Activated gamma-delta T cell treated with Interleukin-2 at 50 U/mL for 16 hours (primary cell): ENCODE results near the gene NGLY1.

Source experiments
- DNase-seq: peaks from one replicate; pipeline ENCODE4 v3.0.0-alpha.2; 2020

NGLY1 gene

DNA sequence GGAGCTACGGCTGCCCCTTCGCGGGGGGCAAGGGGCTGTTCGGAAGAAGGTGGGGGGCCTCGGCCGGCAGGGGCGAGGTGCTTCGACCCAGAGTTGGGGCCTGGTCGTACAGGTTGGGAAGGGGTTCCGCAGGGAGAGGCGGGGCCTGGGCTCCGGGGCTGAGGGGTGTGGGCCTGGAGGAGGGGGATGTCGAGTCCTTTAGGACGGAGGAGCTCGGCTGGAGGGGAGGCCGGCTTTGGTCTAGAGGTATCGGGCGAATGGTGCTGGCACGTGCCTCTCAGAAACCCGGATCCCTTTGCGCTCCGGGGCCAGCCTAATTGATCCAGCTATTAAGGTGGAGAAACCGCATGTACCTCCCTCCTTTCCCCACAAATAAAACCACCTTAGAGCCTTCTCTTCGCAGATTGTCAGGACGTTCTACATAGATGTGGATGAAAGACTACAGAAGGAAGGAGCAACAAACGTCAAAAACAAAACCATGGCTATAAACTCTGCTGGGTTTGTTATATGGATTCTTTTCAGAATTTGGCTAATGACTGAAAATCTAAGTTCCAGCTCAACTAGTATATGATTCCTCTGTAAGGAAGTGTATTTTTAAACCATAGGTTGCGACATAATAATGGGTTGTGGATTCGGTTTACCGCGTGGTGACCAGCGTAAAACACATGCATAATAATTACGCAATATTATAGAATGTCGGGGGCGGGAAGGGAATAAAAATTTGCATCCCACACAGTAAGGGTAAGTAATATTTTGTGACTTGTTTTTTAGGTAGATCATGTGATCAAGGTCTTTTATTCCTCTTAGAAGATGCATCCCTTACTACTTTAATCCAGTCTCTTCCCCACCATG is 644 bp upstream of the NGLY1 start:
- no peak for DNase-seq

DNA sequence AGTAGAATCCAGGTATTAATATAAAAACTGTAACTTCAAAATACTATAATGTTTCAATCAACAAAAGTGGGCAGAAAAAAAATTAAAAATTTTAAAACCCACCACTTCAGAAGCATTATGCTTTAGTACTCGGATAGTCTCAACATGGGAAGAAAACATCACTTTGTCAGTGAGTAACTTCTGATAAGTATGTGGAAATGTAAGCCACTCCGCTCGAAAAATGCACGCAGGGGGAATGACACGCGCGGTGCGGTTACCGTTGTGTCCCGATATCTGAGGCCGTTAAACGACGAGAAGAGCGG is 656 bp downstream of the NGLY1 start:
- DNase-seq: no peak

DNA sequence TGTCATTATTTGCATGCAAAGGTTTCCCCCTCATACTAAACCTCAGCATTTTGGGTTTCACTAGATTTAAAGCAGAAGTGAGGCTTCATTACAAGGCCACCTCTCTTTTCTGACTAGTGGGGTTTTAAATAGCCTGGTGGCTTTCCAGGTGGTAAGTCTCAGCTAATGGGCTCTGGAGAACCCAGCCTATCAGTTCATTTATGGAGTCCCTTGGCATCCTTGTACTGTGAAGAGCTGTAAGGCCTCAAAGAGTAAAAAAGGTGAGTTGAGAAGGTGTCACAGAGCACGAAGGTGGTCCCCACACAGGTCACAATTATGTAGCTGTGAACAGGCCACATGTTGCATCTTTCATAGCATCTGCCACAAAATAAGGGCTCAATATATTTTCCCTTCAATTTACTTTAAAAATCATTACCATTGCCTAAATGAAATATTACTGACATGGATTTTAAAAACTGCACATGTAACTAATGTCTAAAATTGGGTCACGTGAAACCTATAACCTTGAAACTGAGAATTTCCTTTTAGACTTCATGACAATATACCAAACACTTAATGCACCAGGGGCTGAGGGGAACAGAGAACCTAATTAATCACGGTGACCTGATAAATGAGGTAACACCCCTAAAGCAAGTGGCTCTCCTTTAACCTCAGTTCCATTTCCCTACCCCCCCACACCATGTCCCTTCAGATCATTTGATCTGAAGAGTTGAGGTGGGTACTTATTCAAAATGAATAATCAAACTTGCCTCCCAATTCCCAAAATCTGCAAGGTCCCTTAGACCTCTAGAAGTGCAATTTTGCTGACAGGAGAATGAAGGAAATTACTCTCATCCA is 1.3 kb downstream of the NGLY1 start:
- DNase-seq: no peak

DNA sequence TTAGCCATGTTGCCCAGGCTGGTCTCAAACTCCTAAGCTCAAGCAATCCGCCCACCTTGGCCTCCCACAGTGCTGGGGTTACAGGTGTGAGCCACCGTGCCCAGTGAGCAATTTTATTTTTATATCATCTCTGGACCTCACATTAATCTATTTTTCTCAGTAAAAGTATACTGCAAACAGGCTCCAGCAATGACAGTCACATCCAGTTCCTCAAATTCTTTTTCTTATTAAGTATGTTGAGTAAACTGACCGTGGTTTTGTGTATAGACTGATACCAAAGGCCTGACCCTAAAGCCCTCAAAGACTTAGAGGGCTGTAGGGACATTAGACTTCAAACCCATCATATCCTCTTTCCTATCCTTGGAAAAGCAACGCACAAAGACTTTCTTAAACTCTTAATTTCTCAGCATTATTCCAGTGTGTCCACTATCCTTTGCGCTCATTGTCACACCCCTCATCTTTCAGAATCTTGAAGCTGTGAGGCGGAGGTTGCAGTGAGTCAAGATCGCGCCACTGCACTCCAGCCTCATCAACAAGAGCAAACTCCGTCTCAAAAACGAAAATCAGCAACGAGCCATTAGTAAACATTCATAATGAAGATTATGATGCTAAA is 2.0 kb downstream of the NGLY1 start:
- DNase-seq: no peak

DNA sequence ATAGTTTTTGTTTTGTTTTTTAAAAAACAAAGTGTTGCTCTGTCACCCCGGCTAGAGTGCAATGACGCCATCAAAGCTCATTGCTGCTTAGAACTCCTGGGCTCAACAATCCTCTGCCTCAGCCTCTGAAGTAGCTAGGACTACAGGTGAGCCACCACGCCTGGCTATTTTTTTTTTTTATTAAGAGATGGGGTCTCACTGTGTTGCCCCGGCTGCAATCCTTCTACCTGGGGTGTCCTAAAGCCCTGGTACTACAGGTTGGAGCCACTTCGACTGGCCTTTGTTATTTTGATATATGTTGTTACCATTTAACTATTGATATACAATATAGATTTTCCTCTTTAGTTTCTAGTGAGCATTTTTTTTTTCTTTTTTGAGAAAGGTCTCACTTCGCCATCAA is 2.6 kb downstream of the NGLY1 start:
- no peak for DNase-seq

DNA sequence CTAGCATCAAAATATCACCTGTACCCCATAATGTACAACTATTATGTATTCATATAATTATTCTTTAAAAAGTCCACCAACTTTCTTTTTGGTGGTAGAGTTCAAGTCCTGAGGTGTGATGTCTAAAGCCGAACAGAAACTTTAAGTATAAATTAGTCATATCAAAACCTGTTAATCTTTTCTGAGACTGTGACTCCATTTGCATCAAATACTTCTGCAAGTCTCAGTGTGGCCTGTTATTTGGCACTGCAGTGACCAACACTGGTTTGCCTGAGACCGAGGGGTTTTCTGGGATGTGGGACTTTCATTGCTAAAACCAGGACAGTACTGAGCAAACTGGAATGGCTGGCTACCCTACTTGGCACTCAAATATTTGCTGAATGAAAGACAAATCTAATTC is 7.3 kb downstream of the NGLY1 start:
- DNase-seq: no peak

DNA sequence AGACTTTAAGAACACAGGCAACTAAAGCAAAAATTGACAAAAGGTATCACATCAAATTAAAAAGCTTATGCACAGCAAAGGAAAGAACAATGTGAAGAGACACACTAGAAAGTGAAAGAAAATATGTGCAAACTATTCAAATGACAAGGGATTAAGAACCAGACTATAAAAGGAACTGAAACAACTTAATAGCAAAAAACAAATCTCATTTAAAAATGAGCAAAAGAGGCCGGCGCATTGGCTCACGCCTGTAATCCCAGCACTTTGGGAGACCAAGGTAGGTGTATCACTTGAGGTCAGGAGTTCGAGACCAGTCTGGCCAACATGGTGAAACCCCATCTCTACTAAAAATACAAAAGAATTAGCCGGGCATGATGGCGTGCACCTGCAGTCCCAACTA is 14.4 kb downstream of the NGLY1 start:
- no peak for DNase-seq

DNA sequence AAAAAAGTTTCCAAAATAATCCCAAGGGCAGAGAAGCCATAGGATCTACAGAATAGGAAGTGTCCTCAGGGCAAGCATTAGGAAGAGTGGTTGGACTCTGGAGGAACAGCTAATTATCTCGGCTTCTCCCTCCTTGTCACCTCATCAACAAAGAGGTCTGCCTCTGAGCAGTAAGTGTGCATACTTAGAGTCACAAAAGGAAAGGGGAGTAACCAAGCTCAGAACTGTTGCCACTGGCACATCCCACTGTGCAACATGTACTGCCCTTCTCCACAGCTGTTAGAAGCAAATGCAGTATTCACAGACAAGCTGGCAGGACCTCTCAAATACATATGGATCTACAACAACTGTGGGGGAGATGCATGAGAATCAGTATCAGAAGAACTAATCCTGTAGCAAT is 31.5 kb downstream of the NGLY1 start:
- no peak for DNase-seq

DNA sequence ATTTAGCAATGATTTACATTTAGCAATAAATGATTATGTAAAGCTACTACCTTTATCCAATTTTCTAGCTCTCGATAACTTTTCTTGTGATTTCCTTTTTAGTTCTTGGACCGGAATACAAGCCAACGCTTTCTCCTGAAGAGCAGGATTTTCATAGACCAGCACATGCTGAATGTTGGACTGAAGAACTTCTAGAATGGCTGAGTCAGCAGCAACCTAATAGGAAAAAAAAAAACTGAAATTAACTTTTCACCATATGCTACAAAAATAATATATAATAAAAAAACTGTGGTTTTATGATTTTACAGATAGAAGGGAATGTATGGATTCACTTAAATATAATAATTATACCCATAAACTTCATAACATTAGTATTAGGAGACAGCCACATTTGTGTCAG is 32.2 kb downstream of the NGLY1 start:
- DNase-seq: no peak

DNA sequence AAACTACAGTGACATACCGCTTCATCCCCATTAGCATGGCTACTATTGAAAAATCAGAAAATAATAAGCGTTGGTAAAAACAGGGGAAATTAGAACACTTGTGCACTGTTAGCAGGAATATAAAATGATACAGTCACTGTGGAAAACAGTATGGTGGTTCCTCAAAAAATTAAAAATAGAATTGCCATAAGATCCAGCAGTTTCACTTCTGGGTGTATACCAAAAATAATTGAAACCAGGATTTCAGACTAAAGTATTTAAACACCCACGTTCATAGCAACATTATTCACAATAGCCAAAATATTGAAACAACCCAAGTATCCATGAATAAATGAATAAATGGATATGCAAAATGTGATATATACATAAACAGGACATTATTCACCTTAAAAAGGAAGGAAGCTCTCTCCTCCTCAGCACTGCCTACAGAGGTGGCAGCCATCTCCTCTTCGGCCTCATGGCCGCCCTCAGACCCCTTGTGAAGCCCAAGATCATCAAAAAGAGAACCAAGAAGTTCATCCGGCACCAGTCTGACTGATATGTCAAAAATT is 34.1 kb downstream of the NGLY1 start:
- DNase-seq: no peak

DNA sequence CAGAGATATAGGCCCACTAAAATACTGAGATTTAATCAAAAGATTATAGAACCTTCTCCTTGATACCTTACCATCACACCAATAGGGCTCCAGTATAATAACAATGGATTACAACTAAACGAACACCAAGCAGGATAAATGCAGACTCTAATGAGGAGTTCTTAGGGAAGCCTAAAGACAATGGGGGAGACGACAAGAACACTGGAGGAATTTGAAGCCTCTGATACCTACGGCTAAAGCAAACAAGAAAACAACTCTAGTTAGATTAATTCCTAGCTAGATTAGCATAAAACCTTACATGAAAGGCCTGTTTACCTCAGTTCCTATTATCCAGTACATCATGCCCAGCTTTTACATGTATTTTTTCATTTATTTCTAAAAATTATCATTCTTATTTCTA is 35.1 kb downstream of the NGLY1 start:
- DNase-seq: no peak

DNA sequence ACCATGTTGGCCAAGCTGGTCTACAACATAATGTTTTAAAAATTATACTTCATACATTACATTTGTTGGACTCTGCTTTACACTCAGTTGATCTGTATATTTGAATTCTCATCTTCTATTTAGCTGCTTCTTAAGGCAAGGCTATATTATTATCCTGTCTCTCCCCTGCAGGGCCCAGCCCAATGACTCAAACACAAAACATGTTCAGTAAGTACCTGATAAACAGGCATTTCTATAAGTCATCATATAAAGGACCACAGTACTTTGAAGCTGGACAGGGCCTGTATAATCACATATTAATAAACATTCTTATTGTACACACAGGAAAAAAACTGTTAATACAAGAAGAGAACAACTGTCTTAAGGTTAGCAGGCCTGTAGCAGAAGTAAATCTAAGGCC is 36.2 kb downstream of the NGLY1 start:
- DNase-seq: no peak

DNA sequence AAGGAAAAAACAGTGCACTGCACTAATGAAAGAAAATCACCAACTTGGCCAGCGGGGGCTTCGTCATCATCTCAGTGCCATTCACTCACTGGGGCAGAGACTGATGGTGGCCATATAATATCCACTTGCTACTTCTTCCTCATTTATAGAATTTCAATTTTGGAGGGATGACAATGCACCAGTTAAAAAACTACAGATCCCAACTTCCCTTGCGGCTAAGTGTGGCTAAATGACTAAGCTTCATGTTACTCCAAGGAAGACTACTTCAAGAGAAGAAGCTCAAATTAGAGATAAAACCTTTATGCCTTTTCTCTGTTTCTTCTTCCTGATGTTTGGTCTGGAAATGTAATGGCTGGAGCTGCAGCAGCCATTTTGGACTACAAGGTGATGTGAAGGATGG is 38.8 kb downstream of the NGLY1 start:
- DNase-seq: no peak

DNA sequence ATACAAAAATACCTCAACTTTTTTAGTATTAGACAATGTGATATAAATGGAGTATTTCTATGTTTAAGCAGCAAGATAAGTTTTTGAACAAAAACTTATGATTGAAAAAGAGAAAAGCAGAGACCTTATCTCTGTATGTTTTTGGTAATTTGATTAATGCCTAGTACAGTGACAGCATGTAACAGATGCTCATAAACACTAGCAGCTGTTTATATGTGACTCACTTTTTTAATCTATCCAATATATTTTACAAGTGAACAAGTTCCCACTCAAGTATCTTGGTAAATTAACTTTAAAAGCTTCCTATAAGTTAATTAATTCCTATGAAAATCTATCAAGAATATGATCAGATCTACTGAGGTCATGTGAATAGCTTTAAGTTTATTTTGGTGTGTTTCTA is 55.1 kb downstream of the NGLY1 start:
- no peak for DNase-seq

DNA sequence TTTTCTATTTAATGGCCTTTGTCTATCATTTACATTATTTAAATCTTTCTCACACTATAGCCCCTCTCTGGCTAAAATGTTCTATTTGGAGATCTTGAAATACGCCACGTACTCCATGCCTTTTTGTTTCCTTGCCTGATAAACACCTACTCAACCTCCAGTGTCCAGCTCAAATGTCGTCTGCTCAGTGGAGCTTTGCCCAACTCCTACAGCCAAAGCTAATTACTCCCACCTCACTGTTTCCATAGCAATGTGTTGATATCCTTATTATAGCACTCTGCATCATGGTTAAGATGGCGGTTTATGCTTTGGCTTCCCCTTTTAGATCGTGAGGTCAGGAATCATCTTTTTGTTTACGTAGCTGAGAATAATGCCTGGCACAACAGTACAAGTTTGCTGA is 55.9 kb downstream of the NGLY1 start:
- DNase-seq: no peak

DNA sequence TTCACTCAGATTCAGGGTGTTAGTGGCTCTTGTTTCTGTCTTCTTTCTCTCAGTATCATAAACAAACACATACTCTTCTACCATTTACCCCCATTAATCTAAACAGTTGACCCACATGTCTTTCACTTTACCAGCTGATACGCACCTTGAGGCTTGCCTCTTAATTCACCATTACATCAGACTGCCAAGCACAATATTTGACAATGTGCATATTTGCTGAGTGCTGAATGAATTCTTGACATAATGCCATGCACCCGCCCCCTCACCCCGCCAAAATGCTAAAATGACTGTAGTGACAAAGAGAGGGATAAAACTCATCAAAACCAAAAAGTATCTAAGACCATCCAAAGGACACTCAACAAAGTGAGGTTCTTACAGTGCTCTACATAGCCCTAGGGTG is 57.4 kb downstream of the NGLY1 start:
- no peak for DNase-seq

DNA sequence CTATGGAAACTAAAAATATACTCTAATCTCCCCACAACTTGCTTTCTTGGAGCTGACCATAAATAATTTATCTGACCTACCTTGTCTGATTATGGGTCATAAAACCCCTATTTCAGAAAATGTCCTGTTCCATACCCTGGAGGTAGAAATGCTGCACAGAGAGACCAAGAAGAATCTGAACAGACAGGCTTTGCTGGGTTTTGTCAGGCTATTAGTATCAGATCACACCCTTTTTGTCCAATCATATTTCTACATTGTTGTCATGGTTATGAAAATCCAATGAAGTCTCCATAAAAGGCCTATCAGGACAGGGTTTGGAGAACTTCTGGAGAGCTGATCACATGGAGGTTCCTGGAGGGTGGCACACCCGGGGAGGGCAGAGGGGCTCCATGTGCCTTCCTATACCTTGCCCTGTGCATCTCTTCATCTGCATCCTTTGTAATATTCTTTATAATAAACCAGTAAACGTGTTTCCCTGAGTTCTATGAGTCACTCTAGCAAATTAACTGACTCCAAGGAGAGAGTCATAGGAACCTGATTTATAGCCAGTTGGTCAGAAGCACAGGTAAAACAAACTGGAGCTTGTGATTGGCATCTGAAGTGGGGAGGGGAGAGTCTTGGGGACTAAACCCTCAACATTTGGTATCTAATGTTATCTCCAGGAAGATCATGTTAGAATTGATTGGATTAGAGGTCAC is 58.1 kb downstream of the NGLY1 start:
- no peak for DNase-seq

DNA sequence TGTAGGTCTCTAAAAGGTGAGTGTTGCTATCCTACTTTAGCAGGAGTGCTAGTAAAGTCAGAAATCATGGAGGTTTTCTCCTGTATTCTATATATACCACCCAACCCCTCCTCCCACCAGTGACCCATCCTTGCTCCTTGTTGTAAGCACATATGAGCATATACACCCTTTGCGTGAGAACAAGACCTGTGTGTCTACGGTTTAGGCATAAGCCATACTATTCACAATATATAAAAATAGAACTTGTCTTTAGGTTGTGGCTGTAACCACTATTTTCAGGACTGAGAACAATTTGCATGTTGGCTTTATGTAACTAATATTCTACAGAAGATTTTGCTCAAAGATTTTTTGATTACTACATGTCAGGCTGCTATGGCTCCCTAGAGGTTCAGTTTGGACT is 59.4 kb downstream of the NGLY1 start:
- no peak for DNase-seq

DNA sequence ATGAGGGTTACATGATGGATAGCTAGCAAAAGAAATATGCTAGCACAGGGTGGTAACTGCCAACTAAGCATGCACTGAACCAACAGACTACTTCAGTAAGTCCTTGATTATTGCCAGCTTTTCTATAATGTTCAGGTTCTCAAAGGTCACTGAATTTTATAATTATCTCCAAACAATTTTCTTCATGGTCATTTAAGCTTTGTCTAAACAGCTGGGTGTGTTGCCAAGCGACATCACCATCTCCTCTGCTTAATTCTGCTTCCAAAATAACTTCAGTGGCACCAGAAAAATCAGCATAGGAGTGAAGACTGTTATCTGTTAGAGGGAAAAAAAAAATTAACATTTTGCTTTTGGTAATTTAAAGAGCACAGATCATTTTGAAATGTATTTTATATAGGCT is 63.9 kb downstream of the NGLY1 start:
- no peak for DNase-seq

DNA sequence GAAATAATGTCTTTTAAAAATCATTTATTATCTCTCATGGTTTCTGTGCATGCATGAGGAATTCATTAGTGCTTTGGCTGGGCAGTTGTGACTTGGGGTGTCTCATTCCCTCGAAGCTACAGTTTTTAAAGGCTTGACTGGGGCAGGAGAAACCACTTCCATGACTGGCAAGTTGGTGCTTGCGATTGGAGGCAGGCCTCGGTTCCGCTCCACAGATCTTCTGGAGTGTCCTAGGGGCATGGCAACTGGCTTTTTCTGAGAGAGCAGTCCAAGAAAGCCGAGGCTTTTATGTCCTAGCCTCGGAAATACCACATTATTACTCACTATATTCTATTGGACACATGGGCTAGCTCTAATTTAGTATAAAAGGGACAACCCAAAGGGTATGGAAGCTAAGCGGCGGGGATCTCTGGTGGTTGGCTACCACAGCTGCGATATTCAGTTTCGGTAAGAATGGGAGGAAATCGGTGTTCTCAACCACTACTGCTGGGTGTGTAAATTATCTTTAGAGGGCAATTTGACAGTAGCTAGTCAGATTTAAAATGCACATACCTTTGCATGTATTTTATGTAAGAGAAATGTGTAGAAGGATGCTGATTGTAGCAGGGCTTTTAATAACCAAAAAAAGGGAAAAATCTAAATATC is 69.8 kb downstream of the NGLY1 start:
- no peak for DNase-seq

DNA sequence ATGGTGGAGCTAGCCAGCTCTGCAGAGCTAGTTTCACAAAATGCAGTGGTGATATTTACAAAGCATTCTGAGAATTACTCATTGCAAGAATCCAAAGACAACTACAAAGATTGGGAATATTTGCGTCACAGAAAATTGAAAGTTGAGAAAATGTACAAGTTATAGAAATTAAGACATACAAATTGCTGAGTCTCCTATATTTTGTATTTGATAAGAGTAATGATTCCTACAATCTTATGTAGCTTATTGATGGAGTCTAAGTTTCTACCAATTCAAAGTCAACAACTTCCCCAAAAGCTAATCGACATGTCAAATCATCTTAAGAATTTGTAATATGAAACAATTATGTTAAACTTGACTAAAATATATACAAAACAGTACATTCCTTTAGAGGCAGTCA is 72.2 kb downstream of the NGLY1 start:
- no peak for DNase-seq

DNA sequence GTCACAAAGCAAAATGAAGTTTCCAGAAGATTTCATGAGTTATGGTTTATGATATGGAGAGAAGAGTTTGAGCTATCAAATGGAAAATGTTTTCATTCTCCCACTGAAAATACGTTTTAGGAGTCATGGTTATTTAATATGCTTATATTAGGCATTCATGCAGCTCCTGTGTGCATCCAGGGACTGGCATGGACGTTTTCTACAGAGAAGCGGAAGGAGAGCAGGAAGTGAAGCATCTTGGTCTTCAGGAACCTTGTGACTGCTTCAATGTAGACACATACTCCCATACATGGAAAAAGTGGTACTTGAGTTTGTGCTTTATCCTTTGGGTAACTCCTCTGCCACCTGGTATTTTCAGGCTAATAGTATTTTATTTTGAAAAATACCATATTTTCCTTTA is 75.2 kb downstream of the NGLY1 start:
- DNase-seq: no peak
